ENCODE measurements around the gene ST3GAL3. TPM values are rescaled to one million over a fixed set of nuclear protein-coding genes. Genes with fewer than 3 reads are reported as not detected.

Gene ST3GAL3
- total and polyA plus RNA-seq, 2 experiments from 2014 or later, result 4.5 to 7.0 TPM

- DNase-seq (ENCODE audit: low spot score), result no peak
- H4K20me1 ChIP-seq (replicated peaks; ENCODE audit: insufficient read depth), result no peaks in the 10 kb centered on the region
- H3K27ac ChIP-seq (ENCODE audit: low read depth), result no peak overlapping the region
- H3K4me3 ChIP-seq, result no peak overlapping the region
- Mint-ChIP-seq H3K36me3 (ENCODE audit: low read depth) (peaks cover 33% of the 10 kb centered on the region), H3K4me3 (no peak overlapping the region), H3K27me3 (ENCODE audit: insufficient read depth, low read depth, poor library complexity) (no peaks in the 10 kb centered on the region), H3K27ac (no peak overlapping the region), H3K9me3 (peaks cover 21% of the 10 kb centered on the region), H3K4me1 (peaks cover 37% of the 10 kb centered on the region)
- no peak overlapping the region for H2AFZ ChIP-seq
- H3F3A ChIP-seq (replicated peaks; ENCODE audit: low read depth), result no peaks in the 10 kb centered on the region; the same call in 1 of the 2 replicates
- no peaks in the 10 kb centered on the region for H3K79me2 ChIP-seq (replicated peaks; ENCODE audit: insufficient read depth)
- ATAC-seq, result no peak
- TF ChIP-seq JUNB (IDR thresholded peaks at IDR 0.05; ENCODE audit: unreplicated experiment), result no peak
- no peak for TF ChIP-seq EZH2 (IDR thresholded peaks at IDR 0.05; ENCODE audit: low read depth, unreplicated experiment)
- peaks cover 6% of the 10 kb centered on the region; the same call in 1 of the 2 replicates for H3K36me3 ChIP-seq (ENCODE audit: insufficient read depth)
- H3K27me3 ChIP-seq (ENCODE audit: insufficient read depth), result no peaks in the 10 kb centered on the region
- no peak overlapping the region for H3K4me2 ChIP-seq
- no peaks in the 10 kb centered on the region for H3K9me2 ChIP-seq (ENCODE audit: insufficient read depth)
- H3K4me1 ChIP-seq (ENCODE audit: insufficient read depth), result peaks cover 27% of the 10 kb centered on the region
Observed at GRCh38 chr1:43844114-43844513, 136.8 kb downstream of the ST3GAL3 start.

- H4K20me1 ChIP-seq (replicated peaks; ENCODE audit: insufficient read depth), result no peaks in the 10 kb centered on the region
- no peak overlapping the region for H2AFZ ChIP-seq
- H3K4me3 ChIP-seq, result no peak overlapping the region
- DNase-seq (ENCODE audit: low spot score) (no peak), ATAC-seq (no peak)
- H3K36me3 Mint-ChIP-seq (ENCODE audit: low read depth), result peaks cover 20% of the 10 kb centered on the region
- H3K4me3 Mint-ChIP-seq, result no peak overlapping the region
- no peak overlapping the region for H3K4me2 ChIP-seq
- no peaks in the 10 kb centered on the region for H3K79me2 ChIP-seq (replicated peaks; ENCODE audit: insufficient read depth)
- H3K9me2 ChIP-seq (ENCODE audit: insufficient read depth), result no peaks in the 10 kb centered on the region
- H3K27ac Mint-ChIP-seq, result no peak overlapping the region
- no peak overlapping the region for H3K27ac ChIP-seq (ENCODE audit: low read depth)
- no peaks in the 10 kb centered on the region for H3K27me3 ChIP-seq (ENCODE audit: insufficient read depth)
- no peaks in the 10 kb centered on the region for H3K27me3 Mint-ChIP-seq (ENCODE audit: insufficient read depth, low read depth, poor library complexity)
- peaks cover 4% of the 10 kb centered on the region; the same call in 1 of the 2 replicates for H3K4me1 ChIP-seq (ENCODE audit: insufficient read depth)
- peaks cover 10% of the 10 kb centered on the region for H3K4me1 Mint-ChIP-seq
- H3K9me3 Mint-ChIP-seq, result peaks cover 15% of the 10 kb centered on the region
- H3F3A ChIP-seq (replicated peaks; ENCODE audit: low read depth), result no peaks in the 10 kb centered on the region; the same call in 1 of the 2 replicates
- H3K36me3 ChIP-seq (ENCODE audit: insufficient read depth), result peaks cover 6% of the 10 kb centered on the region; the same call in 1 of the 2 replicates
- no peak for TF ChIP-seq JUNB (IDR thresholded peaks at IDR 0.05; ENCODE audit: unreplicated experiment)
Observed at GRCh38 chr1:43847290-43847689, 140.0 kb downstream of the ST3GAL3 start.

- Histone ChIP-seq H3K4me1 (ENCODE audit: insufficient read depth) (peaks cover 4% of the 10 kb centered on the region; the same call in 1 of the 2 replicates), H3K27me3 (ENCODE audit: insufficient read depth) (no peaks in the 10 kb centered on the region), H3F3A (replicated peaks; ENCODE audit: low read depth) (no peaks in the 10 kb centered on the region), H3K4me3 (no peak overlapping the region), H3K79me2 (replicated peaks; ENCODE audit: insufficient read depth) (no peaks in the 10 kb centered on the region), H3K36me3 (ENCODE audit: insufficient read depth) (peaks cover 3% of the 10 kb centered on the region; the same call in 1 of the 2 replicates), H3K9me2 (ENCODE audit: insufficient read depth) (no peaks in the 10 kb centered on the region), H3K4me2 (no peak overlapping the region), H3K27ac (ENCODE audit: low read depth) (no peak overlapping the region), H2AFZ (no peak overlapping the region), H4K20me1 (replicated peaks; ENCODE audit: insufficient read depth) (no peaks in the 10 kb centered on the region)
- TF ChIP-seq JUNB (IDR thresholded peaks at IDR 0.05; ENCODE audit: unreplicated experiment) (no peak), ETS1 (IDR thresholded peaks at IDR 0.05) (no peak), NANOG (IDR thresholded peaks at IDR 0.05; ENCODE audit: borderline replicate concordance) (no peak)
- ATAC-seq (no peak), DNase-seq (ENCODE audit: low spot score) (no peak)
- peaks cover 14% of the 10 kb centered on the region for H3K36me3 Mint-ChIP-seq (ENCODE audit: low read depth)
- peaks cover 10% of the 10 kb centered on the region for H3K4me1 Mint-ChIP-seq
- H3K9me3 Mint-ChIP-seq, result peaks cover 9% of the 10 kb centered on the region
- H3K27me3 Mint-ChIP-seq (ENCODE audit: insufficient read depth, low read depth, poor library complexity), result no peaks in the 10 kb centered on the region
- H3K27ac Mint-ChIP-seq, result no peak overlapping the region
- H3K4me3 Mint-ChIP-seq, result no peak overlapping the region
Observed at GRCh38 chr1:43847882-43848281, 140.5 kb downstream of the ST3GAL3 start.

Data from GM23338 (cell line).